Fibroblast of skin of scalp (primary cell): ENCODE data around the gene ZNF771.
A peak's percentile ranks its signal among the peaks of the same experiment; 100 is the strongest.
"Not testable (repeated sequence)": the region's sequence is repeated elsewhere in the genome, so short reads cannot be mapped to it uniquely, and the experiment has no call there.

Experiments used
- DNase-seq: peaks from one replicate; pipeline ENCODE4 v3.0.0-alpha.2; 2013

ZNF771 gene

DNA sequence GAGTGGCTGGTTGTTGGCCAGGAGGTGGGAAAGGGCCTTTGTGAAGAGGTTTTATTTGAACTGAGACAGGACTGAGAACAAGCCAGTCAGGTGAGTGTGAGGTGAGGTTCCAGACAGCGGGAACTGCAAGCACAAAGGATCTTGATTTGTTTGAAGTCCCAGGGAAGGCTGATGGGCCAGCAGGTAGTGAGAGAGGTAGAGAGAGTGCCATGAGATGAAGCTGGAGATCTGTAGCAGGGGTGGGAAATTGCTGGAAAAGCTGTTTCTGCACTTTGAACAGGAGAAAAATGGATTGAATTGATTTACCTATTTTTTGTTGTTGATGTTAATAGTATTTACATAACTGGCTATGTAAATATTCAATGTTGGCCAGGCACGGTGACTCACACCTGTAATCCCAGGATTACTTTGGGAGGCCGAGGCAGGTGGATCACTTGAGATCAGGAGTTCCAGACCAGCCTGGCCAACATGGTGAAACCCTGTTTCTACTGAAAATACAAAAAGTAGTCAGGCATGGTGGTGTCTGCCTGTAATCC is 30.2 kb downstream of the ZNF771 start:
- no peak for DNase-seq

DNA sequence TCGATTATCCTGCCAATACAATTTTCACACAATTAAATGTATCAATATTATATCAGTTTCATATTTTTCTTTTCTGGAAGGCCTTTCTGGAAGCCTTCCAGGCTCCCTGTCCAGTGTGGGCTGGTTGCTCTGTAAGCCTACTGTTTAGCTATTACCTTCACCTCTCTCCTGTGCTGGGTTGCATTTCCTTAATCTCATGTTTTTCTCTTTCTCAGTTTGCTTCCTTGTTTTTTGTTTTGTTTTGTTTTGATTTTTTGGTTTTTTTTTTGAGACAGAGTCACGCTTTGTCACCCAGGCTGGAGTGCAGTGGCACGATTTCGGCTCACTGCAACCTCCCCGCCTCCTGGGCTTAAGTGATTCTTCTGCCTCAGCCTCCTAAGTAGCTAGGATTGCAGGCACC is 31.4 kb downstream of the ZNF771 start:
- no peak for DNase-seq

DNA sequence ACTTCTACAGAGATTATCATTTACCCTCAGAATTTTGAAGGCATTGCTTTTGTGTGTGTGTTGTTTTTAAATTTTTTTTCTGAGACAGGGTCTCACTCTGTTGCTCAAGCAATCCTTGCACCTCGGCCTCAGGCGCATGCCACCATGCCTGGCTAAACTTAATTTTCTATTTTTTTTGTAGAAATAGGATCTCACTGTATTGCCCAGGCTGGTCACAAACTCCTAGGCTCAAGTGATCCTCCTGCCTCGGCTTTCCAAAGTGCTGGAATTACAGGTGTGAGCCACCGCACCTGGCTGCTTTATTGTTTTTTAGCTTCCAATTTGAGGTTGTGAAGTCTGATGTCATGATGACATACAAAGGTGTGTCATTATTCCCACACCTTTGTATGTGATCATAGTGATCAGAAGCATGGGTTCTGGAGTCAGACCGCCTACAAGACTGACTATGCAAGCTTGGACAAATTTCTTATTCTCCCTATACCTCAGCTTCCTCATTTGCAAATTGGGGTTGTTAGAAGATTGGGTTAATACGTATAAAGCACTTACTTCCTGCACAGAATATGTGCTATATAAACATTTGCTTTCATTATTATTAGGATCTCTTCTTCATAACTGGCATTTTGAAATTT is 32.4 kb downstream of the ZNF771 start:
- DNase-seq, result no peak

DNA sequence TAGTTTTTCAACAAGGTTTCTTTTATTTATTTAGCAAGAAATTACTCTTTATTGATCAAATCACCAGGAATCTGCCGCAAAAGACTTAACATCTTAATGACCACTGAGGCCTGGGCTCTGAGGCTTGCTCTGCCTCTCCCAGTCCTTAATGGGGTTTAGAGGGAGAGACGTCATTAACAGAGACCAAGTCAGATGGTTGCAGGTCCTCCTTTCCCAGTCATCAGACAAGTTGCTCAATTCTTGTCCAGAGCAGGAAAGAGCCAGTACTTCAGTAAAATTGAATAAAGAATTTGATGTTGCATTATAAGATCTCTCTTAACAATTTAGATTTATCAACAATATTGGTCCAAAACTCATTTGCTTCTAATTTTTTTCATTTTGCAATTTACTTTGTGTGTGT is 36.2 kb downstream of the ZNF771 start:
- no peak for DNase-seq

DNA sequence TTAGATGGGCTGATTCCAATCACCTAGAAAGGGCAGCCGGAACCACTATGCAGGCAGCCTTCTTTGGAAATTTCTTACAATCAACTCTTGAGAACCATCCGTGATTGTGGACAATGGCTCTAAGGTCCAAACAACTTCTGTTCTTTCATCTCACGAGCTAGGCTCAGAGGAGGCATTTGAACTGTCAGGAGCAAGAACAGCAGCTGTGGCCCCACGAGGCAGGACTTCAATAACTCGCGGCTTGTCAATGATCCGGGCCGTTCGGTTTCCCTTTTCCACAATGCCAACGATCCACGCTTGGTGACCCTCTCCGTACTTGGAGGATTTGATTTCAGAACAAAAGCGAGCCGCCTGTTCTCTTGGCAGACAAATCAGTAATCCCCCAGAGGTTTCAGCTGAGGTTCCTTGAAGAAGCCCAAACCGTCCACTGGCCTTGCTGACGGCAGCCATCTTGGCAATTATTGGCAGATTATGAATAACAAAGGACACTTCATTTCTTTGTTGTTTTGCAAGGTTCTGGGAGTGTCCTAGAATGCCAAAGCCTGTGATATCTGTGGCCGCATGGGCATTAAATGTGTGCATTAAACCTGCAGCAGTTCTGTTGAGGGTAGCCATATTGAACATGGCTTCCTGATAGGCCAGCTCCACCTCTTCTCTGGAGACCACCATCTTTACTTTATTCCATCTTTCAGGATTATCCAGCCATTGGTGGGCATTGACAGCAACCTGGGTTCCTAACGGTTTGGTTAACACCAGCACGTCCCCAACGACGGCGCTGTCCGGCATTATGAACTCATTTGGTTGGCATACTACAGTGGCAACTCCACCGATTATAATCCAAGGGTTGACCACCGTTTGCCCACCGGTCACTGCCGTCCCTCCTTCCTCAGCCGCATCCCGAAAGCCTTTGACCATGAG is 37.1 kb downstream of the ZNF771 start:
- DNase-seq, result no peak

DNA sequence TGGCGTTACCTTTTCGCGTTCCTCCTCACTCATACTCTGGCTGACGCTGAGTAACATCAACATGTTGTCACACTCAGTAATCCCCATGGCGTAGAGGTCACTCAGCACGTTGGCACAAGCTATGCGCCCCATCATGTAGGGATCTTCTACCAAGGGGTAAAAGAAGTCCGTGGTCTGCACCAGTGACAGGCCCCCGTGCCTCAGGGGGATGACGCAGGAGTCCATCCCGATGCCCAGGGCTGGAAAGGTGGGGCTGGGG is 37.7 kb downstream of the ZNF771 start:
- DNase-seq, result no peak

DNA sequence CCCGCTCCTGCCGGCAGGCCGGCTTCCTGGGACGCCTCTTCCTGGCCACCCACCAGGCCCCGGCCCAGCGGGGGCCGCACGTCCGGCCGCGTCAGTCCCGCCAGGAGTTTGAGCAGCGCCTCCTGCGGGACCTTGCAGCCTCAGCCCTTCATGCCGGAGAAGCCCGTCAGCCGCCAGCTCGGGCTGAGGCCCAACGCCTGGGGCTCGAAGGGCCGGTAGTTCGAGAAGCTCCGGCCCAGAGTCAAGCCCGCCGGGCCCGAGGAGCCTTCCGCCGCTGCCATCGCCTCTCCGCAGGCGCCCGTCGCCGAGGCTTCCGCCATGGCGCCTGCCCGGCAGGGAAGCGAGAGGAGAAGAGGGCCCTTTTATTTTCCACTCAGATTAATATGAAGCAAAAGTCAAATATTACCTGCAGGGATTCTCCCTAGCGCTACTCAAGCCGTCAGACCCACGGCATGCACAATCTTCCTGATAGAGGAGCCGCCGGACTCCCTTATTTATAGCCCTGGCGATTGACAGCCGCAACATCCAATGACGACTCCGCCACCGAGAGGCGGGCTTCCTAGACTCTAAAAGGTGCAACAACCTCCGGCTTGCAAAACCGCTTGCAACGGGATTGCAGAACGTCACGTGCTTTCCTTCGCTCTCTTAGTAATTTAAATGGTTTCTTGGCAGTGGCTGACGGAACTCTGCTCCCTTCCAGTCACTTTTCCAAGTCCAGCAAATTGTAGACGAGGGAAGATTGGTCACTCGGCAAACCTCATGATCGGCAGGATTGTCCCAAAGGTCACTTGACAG is 38.2 kb downstream of the ZNF771 start, which contains the start of gene SEPHS2:
TSS of gene SEPHS2 (minus strand) at position 467 of the 795 bp plus-strand sequence. CDS start at position 320, 147 bp downstream.
- peak; percentile 98 for DNase-seq

DNA sequence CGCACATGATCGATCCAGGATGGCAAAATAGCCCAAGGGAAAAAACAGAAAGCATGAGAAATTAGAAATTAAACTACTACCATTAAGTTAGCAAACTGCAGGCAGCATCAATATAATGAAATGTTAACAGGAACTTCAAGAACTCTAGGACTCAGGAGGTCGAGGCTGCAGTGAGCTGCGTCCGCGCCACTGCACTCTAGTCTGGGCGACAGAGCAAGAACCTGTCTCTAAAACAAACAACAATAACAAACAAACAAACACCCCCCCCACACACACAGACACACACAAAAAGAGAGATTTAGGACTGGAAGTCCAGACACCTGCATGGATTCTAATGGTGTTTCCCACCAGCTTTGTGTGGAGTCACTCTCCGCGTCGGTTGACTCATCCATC is 38.8 kb downstream of the ZNF771 start:
- no peak for DNase-seq

DNA sequence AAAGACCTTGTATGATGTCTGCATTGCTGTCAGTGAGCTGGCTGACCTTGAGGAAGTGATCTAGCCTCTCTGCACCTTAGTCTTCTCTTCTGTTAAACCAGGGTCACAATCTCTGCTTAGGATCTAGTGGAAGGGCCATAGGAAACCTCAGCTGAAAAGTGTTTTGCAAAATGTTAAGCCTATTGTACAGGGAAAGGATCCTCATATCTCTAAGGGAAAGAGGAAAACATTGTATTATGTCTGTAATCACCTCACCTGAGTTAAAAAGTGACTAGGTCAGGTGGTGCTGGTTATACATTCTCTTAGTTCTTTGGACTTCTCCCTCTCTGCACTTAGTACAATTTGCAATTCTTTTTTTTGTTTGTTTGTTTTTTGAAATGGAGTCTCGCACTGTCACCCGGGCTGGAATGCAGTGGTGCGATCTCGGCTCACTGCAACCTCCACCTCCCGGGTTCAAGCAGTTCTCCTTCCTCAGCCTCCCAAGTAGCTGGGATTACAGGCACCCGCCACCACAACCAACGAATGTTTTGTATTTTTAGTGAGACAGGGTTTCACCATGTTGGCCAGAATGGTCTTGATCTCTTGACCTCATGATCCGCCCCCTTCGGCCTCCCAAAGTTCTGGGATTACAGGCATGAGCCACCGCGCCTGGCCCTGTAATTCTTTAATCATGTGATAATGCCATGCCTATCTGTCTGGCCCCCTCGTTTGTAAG is 40.3 kb downstream of the ZNF771 start:
- DNase-seq, result no peak

DNA sequence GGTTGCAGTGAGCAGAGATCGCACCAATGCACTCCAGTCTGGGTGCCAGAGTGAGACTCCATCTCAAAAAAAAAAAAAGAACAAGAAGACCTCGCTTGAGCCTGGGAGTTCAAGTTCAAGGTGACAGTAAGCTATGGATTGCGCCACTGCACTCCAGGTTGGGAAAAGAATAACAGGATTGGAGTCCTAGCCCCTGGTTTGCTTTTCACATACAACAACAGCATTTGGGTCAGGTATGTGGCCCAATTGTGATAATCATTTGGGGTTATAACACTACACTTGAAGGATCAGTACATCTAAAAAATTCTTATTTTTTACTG is 41.7 kb downstream of the ZNF771 start:
- DNase-seq, result no peak

DNA sequence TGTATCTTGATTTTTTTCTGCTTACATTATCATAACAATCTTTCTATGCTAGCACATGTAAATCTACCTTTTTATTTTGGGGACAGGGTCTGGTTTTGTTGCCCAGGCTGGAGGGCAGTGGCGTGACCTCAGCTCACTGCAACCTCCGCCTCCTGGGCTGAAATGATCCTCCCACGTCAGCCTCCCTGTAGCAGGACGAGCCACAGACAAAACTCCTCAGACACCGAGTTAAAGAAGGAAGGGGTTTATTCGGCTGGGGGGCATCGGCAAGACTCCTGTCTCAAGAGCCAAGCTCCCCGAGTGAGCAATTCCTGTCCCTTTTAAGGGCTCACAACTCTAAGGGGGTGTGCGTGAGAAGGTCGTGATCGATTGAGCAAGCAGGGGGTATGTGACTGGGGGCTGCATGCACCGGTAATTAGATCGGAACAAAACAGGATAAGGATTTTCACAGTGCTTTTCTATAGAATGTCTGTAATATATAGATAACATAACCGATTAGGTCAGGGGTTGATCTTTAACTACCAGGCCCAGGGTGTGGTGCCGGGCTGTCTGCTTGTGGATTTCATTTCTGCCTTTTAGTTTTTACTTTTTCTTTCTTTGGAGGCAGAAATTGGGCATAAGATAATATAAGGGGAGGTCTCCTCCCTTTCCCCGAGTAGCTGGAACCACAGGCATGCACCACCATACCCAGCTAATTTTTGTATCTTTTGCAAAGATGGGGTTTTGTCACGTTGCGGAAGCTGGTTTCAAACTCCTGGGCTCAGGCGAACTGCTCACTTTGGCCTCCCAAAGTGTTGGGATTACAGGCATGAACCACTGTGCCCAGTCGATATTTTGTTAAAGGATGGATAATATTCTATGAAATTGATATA is 45.5 kb downstream of the ZNF771 start:
- DNase-seq, result not testable (repeated sequence)

DNA sequence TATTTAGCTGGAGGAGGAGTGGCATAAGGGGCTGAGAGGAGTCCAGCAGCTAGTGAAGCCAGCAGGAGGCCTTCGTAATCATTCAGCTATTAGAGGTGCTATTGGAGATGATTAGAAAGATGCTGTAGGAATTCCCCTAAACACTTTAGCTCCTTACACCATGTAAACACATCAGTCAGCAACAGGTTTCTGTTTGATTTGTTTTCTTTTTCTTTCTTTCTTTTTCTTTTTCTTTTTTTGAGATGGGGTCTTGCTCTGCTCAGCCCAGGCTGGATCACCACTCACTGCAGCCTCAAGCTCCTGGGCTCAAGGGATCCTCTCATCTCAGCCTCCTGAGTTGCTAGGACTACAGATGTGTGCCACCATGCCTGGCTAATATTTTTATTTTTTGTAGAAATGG is 48.9 kb downstream of the ZNF771 start:
- no peak for DNase-seq

DNA sequence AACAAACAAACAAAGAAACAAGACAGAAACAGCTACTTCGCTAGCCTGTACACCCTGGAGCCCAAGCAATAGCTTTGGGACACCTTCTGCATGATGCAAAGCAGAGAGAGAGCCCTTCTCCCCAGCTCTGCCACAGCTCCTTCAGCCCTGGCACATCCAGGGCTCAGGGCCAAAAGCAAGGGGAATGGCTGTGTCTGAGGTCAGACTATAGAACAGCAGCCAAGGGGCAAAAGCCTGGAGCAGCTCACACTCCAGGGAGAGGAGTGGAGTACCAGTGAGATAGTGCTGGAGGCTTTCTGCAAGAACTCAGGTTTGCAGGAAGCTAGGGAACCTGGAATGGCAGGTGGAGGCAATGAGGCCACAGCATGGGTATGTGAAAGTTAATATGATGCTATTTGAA is 49.9 kb downstream of the ZNF771 start:
- DNase-seq, result no peak

DNA sequence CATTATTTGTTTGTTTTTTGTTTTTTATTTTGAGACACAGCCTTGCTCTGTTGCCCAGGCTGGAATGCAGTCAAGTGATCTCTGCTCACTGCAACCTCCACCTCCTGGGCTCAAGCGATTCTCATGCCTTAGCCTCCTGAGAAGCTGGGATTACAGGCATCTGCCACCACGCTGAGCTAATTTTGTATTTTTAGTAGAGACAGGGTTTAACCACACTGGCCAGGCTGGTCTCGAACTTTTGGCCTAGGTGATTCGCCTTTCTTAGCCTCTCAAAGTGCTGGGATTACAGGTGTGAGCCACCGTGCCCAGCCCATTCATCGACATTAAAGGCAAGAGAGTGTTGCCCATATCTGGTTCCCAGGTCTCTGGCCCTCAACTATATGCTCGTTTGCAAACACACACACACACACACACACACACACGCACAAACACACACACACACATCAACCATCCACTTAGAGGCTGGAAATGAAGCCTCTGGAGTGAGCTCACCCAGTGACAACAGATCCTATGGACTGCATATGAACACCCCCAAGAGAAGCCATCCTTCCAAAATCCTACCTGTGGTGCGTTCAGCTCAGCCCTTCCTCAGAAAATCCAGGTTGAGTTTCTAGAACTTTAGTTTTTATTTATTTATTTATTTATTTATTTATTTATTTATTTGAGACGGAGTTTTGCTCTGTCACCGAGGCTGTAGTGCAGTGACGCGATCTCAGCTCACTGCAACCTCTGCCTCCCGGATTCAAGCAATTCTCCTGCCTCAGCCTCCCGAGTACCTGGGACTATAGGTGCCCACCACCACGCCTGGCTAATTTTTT is 50.5 kb downstream of the ZNF771 start:
- no peak for DNase-seq

DNA sequence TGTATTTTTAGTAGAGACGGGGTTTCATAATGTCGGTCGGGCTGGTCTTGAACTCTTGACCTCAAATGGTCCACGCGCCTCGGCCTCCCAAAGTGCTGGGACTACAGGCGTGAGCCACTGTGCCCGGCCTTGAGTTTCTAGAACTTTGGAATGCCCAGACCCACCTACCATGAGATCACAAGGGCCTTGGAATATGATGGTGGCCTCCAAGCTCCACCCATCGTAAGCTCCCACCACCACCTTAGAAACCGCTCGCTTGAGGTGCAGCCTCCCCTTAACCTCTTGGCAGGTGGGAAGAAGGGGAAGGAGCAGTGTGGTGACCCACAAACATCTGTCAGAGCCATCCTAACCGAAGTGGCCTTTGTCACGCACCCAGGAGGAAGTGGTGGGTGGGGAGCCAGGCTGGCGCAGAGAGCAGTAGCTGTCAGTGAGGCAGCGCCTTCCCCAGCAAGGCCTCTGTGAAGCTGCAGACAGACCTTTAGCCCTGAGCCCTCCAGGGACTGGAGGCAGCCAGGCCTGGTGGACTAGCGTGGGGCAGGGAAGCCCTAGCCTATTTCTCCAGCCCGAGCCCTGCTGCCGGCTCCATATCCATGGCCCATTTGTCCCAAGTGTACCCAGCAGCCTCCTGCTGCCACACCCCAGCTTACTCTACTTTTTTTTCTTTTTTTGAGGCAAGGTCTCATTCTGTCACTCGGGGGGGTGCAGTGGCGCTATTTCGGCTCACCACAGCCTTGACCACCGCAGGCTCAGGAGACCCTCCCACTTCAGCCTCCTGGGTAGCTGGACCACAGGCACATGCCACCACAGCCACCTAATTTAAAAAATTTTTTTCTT is 51.4 kb downstream of the ZNF771 start:
- DNase-seq, result no peak

DNA sequence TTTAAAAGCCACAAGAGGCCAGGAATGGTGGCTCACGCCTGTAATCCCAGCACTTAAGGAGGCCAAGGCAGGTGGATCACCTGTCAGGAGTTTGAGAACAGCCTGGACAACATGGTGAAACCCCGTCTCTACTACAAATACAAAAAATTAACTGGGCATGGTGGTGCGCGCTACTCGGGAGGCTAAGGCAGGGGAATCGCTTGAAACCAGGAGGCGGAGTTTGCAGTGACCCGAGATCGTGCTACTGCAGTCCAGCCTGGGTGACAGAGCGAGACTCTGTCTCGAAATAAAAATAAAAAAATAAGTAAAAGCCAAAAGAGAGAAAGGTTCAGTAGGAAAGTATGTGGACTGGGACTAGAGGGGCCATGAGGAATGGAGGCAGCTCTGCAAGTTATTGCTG is 52.0 kb downstream of the ZNF771 start:
- DNase-seq, result no peak

DNA sequence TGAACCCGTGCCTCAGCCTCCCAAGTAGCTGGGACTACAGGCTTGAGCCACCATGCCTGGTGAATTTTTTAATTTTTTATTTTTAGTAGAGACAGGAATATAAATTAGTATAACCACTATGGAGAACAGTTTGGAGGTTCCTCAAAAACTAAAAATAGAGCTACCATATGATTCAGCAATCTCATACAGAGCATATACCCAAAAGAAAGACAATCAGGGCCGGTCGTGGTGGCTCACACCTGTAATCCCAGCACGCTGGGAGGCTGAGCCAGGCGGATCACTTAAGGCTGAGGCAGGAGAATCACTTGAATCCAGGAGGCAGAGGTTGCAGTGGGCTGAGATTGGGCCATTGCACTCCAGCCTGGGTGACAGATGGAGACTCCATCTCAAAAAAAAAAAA is 54.0 kb downstream of the ZNF771 start:
- DNase-seq, result not testable (repeated sequence)

DNA sequence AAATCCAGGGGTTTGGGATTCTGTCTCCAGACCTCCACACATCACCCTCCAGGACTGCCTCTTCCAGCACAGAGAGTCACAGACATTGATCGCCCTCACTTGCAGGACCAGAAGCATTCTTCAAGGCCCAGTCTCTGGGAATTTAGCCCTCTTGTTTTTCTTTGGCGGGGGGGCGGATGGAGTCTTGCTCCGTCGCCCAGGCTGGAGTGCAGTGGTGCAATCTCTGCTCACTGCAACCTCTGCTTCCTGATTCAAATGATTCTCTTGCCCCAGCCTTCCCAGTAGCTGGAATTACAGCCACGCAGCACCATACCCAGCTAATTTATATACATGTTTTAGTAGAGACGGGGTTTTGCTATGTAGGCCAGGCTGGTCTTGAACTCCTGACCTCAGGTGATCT is 56.7 kb downstream of the ZNF771 start:
- no peak for DNase-seq
